Measurements from ENCODE around the gene PUM2. TPM values are rescaled to one million over a fixed set of nuclear protein-coding genes. Genes with fewer than 3 reads are reported as not detected.
"Not testable (repeated sequence)": the region's sequence is repeated elsewhere in the genome, so short reads cannot be mapped to it uniquely, and the experiment has no call there.

PUM2 gene, protein sequence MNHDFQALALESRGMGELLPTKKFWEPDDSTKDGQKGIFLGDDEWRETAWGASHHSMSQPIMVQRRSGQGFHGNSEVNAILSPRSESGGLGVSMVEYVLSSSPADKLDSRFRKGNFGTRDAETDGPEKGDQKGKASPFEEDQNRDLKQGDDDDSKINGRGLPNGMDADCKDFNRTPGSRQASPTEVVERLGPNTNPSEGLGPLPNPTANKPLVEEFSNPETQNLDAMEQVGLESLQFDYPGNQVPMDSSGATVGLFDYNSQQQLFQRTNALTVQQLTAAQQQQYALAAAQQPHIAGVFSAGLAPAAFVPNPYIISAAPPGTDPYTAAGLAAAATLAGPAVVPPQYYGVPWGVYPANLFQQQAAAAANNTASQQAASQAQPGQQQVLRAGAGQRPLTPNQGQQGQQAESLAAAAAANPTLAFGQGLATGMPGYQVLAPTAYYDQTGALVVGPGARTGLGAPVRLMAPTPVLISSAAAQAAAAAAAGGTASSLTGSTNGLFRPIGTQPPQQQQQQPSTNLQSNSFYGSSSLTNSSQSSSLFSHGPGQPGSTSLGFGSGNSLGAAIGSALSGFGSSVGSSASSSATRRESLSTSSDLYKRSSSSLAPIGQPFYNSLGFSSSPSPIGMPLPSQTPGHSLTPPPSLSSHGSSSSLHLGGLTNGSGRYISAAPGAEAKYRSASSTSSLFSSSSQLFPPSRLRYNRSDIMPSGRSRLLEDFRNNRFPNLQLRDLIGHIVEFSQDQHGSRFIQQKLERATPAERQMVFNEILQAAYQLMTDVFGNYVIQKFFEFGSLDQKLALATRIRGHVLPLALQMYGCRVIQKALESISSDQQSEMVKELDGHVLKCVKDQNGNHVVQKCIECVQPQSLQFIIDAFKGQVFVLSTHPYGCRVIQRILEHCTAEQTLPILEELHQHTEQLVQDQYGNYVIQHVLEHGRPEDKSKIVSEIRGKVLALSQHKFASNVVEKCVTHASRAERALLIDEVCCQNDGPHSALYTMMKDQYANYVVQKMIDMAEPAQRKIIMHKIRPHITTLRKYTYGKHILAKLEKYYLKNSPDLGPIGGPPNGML
- 100 to 1,000 TPM in 4 of 5 donors, 10 to 100 TPM in 1; 85.2 to 138 (median 125) TPM for polyA plus RNA-seq (ENCODE audit: insufficient read depth in 1 of 5, insufficient read length in 5 of 5, low replicate concordance in 1 of 5)
- long read RNA-seq, donor 1, partial matches to known transcripts = 42 of 44 reads
- long read RNA-seq, donor 1, other reads (novel, unspliced or antisense) = 0 of 44 reads
- long read RNA-seq, donor 2, full-length matches to known transcripts = 2 of 7 reads
- long read RNA-seq, donor 2, partial matches to known transcripts = 5 of 7 reads
- long read RNA-seq, donor 2, other reads (novel, unspliced or antisense) = 0 of 7 reads
- long read RNA-seq, donor 3, partial matches to known transcripts = 17 of 18 reads
- long read RNA-seq, donor 3, other reads (novel, unspliced or antisense) = 0 of 18 reads
- long read RNA-seq, donor 4, partial matches to known transcripts = 58 of 61 reads
- long read RNA-seq, donor 4, other reads (novel, unspliced or antisense) = 0 of 61 reads
- long read RNA-seq, donor 5, partial matches to known transcripts = 40 of 40 reads
- long read RNA-seq, donor 5, other reads (novel, unspliced or antisense) = 0 of 40 reads
- long read RNA-seq, donor 6, partial matches to known transcripts = 27 of 29 reads
- long read RNA-seq, donor 6, other reads (novel, unspliced or antisense) = 0 of 29 reads
- long read RNA-seq, donor 7, partial matches to known transcripts = 55 of 58 reads
- long read RNA-seq, donor 7, other reads (novel, unspliced or antisense) = 0 of 58 reads
- long read RNA-seq, donor 8, partial matches to known transcripts = 0 of 1 reads
- long read RNA-seq, donor 8, other reads (novel, unspliced or antisense) = 0 of 1 reads

DNA sequence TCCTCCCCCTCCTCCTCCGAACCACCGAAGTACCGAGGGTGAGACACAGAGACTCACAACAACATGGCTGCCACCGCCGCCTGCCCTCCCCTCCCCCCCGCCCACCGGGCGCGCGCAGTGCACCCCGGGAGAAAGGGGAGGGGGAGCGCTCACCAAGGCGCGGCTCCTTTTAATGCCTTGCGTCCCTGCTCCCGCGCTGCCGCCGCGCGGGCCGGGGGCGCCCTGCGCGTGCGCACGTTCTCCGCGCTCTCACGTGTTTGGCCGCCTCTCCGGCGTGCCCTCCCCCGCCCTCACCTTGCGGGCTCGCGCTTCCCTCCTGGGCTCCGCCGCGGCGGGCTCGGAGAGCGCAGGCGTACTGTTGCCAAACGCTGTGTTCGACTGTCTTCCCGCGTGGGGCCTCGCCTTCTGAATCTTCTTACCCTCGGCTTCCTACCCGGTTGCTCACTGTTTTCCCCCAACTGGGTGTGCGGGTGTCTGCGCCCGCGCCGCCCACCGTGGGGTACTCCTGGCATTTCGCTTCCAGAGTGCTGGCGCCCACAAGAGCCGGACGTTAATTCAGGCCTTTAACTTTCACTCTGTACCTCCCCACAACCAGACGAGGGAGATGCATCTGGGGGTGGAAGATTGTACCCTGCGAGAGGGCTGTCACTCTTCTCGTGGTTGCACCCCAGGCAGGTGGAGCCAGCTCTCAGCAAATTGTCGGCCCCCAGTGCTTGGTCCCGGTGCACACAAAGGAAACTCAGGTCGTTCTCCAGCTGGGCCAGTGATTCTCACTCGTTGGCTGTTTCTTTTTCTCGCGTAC lies at the start of gene PUM2:
TSS of gene PUM2 (minus strand) at position 92 of the 802 bp plus-strand sequence. CDS start 23,484 bp downstream, outside the sequence.
- DNase-seq = peak; percentile 97

DNA sequence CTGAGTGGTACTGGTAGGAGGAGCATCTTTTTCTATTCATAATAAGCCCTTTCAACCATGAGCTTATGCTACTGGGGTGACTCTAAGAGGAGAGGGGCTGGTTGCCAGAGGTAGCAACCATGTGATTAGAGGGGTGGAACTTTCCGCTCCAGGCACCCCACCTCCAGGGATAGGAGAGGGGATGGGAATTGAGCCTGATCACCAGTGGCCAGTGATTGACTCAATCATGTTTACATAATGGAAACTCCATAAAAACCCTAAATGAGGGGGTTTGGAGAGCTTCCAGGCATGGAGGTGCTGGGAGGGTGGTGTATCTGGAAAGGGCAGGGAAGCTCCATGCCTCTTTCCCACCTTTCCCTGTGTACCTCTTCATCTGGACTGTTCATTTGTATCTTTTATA lies 49.7 kb upstream of the PUM2 start:
- DNase-seq = no peak

DNA sequence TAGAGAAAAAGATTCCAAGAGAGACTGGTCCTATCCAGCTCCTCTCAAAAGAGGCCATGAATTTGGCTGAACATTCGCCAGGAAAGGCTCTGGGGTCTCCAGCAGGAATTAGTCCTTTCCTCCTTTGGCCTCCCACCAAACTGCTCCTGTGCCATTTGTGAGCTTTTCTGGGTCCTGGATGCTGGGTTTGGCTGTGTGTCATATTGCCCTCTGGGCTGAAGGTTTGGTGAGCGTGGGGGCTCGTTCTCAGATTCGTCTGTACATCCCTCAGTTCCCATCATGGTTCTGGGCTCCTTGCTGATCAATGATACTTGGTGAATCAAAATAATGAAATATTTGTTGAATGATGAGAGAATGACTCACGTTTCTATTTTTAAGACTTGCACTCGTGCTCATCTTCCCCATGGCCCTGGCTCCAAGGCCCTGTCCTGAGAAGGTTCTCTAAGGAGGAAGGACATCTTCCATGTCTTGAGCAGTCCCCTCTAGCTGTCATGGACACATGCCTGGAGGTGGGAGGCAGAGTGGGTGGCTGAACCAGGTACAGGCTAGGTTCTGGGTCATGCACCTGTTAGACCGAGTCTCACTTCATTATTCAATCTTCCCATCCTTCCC lies 48.4 kb upstream of the PUM2 start:
- DNase-seq = no peak

DNA sequence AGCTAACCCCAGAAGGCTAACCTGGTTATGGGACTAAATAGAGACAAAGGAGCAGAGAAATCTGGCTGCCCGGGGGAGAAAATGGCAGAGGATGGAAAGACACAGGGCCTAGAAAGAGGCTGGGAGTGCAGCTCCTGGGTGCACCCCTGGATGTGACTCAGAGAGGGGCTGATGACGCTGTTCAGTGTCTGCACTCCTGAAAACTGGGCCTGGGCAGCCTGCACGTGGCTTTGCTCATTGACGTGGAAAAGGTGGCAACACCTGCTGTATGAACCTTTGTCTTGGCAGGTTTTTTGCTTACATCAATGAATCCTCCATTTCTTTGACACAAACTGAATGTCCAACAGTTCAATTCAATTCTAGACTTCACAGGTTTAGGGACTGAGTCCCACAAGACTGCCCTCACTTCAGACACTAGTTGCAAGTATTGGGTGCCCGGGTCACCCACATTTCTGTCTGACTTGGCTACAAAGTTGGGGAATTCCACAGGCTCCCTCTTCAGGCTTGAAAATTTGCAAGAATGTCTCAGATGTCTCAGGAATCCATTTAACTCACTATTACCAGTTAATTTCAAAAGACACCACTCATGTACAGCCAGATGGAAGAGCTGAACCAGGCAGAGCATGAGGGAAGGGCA lies 47.3 kb upstream of the PUM2 start:
- no peak for DNase-seq

DNA sequence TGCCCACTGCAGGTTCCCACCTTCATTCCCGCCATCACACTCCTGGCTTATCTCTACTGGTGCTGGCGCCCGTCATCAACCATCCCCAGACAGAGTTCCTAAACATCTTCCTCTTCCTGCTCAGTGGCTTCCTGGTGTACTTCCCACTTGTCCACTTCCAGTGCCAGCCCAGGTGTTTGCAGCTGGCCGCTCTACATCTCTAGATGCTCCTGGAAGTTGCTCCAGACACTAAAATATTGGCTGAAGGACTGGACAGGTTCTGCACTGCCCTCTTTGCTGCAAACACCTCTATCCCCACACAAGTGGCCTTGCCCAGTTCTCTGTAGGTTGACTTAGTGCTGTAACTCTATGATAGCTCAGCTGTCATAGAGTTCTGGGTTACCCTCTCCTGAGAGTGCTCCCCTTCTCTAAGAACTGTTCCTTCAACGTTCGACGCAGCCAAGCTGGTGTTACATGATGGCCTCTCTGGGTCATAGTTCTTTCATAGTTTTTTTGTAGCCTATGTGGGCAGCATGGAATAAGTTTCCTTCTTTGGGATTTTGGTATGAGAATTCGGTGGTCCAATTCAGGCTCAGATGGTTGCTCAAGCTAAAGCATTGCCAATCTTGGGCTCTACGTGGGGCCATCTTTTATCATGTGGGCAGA lies 45.8 kb upstream of the PUM2 start:
- DNase-seq = no peak

DNA sequence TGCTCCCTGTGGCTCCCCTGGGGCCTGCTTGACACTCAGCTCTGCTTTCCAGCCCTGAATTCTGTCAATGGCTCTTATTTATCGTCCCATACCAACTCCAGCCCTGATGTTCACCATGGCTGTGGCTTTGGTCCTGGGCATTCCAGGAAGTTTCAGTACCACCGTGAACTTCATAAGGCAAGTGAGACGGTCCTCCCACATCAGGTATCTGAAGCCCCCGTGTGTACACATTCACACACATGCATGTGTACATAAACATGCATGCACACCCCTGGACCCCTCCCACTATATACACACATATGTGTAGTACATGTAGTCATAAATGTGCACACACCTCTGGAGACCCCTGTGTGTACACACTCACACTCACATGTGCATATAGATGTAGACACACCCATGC lies 43.3 kb upstream of the PUM2 start:
- DNase-seq = no peak

DNA sequence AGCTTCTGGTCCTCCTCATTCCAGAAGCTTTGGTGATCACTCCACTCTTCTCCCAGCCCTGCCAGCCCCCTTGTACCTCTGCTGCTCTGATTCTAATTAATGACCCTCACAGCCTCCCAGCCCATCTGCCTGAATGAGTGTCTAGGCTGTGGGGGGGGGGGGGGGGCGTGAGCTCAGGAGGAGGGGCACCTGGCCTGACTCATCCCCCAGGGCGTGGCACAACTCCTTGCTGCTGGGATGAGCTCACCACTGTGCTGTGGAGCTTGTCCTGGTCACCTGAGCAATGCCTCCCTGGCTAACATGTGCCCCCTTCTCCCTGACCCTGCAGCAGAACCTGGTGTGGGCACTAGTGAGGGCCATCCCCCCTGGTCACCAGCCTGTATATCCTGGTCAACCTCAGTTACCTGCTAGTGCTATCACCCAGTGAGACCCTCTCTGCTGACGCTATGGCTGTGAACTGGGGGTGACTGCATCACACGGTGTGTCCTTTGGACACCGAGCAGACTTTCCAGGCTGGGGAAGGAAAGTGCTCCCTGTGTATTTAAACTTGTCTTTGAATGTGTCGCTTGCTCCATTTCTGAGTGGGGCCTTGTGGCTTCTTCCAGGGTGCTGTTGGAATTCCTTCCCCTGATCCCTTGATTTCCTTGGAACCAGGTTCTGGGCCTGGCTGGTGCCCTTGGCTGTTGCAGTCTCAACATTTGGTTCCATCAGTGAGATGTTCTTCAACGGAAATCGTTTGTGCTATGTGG lies 41.5 kb upstream of the PUM2 start:
- DNase-seq = no peak

DNA sequence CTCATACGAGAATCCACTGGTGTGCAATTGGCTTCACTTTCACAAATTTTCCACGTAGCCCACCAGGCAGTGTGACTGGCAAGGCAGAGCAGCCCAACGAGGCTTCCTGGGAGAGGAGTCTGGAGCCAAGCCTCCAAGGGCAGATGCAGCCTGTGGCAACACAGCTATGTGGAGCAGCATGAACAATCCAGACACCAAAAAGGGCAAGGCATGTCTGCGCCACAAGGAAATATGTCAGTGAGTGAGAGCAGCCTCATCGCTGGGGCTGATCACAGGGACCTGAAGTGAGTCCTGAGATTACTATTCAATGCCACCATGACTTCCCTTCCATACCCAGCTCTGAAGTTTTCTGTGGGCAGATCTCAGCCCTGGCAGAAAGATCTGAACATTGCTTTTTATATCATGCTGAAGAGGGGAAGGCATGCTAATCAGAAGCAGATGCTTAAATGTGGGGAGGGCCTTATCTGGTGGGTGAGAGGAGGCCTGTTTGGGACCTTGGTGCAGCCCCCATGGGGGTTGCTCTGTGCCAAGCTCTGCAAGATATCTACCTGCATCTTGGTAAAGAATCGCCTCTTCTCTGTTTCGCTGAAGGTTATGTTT lies 40.0 kb upstream of the PUM2 start:
- DNase-seq = no peak

DNA sequence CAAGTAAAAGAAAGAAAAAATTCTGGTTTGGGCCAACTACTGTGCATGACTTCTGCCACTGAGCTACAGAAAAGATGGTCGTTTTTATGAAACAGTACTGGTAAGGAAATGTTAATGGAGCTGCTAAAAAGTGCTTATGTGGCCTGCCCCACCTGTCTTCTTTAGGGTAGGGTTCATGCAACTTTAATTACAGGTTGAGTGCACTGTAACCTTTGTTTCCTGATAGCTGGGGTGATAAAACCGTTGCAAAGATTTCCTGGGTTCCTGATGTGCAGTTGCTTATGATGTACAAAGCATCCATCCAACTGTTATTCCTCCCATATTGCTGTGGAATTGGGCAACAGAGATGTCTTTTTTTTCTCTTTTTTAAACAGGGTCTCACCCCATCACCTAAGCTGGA lies 34.3 kb upstream of the PUM2 start:
- DNase-seq = no peak

DNA sequence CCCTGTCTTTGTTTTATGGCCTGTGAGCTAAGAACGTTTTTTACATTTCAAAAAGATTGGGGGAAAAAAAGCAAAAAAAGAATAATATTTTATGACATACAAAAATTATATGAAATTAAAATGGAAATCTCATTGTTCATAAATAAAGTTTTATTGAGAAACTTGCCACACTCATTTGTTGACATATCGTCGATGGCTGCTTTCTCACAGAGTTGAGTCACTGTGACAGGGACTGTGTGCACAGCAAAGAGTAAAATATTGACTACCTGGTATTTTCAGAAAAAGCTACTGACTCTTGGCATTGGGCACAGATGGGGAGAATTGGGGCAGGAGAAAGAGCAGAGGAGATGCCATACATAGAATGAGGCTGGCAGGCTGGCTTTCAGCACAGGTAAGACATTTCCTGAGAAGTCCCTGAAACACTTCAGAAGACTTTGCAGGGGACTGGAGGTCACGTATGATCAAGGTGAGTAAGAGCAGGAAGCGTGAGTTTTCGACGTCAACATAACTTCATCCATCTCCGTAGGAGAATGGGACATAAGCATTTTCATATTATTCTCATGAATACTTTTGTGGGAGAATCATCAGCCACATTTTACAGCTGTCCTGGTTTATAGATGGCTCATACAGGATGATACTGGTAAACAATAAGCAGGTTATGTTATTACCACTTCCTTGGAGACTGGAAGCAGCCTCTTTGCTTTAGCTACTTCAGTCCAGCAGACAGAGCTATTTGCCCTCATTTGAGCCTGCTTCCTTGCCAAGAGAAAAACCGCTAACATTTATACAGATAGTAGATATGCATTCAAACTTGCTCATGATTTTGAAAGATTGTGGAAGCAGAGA lies 32.5 kb upstream of the PUM2 start:
- no peak for DNase-seq

DNA sequence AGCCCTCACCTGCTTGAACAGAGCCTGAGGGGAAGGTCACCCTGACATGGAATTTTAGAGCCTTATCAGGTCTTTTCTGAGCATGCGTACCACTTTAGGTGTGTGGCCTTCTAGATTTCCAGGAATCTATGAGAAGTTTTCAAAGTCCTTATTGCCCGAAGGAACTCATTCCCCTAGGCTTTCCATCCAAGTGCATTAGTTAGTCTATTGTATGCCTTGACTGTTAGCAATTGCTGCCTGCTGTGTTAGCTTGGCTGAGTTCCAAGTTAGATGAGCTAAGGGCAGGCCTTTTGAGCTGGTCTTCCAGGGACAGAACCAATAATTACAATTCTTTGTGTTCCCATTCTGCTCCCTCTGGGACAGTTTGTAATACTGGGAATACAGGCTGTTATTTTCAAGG lies 30.8 kb upstream of the PUM2 start:
- peak; percentile 77 to 79 for DNase-seq

DNA sequence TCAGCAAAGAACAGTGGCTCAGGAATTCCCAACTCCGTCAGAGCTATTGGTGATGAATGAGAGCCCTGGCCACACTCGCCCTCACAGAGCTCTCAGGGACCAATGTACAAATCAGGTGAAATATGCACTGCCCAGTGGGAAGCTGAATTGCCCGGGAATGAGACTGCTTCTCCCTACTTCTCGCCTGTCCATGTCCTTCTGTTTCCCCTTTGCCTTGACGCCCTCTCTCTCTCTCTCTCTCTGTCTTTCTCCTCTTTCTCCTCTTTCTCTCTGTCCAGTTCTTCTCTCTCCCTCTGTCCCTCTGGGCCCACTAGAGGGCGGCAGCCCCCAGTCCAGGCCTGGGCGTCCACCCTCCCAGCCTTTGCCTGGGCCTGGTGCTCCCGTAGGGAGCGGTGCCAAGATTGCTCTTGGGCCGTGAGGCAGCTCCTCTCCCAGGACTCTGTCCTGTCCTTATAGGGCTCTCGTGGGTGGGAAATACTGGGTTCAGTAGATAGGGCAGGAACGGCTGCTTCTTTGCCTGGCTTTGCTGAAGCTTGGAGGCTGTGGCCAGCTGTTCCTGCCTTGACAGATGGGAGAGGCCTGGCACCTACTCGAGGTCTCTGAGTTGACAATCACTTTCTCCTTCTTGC lies 28.4 kb upstream of the PUM2 start:
- DNase-seq = peak; percentile 89 to 90

DNA sequence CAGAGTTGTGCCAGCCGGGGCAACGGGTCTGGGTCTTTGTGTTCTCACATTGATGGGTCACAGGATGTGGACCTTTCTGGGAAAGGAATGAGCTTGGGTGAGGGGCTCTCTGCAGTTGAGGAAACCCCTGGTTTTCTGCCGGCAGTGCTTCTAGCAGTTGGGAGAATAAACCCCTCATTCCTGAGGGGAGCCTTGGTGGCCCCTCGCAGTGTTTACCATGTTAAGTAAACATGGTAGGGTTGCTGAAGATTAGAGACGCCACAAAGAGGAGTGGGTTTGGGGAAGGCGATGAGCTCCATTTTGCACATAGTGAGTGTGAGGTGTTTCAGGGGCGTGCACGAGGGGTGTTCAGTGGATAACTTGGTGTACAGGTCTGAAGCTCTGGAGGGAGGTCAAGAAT lies 27.7 kb upstream of the PUM2 start:
- DNase-seq = no peak

DNA sequence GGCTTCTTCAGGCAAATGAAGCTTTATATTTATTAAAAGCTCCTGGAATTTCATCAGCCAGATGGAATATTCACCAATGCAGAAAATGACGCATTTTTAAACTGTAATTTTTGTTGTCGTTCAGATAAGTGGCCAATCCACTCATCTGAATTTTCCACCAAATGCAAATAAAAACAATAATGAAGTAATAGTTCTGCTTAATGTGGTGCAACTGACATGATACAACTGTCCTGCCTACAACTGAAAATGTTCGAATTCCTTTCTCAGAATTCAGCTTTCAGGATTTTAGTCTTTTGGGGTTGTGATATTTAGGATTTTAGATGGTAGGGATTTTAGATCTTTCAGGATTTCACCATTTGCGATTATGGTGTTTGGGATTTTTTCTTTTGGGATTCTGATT lies 27.1 kb upstream of the PUM2 start:
- DNase-seq = peak; percentile 87 to 92

DNA sequence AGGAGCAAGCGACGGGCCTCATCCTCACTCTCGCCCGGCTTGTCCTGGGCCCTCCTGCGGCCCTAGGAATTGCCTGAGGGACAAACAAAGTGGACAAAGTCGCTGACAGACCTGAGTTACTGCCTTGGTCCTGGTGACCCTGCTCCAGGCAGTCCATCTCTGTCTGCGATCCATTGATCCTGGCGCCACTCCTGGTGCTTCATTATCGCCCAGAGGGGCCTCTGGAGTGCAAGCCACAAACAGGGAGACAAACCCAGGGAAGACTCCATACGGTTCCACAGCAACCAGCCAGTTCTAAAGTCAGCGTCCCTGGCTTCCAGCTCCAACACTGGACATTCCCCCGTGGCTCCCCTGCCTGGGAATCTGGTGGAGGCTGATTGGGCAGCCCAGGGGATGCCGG lies 24.3 kb upstream of the PUM2 start:
- DNase-seq = not testable (repeated sequence)

Measured in right lung (tissue), 10 donors.